Prostate gland (tissue), 2 donors: ENCODE results near the gene MAOA. TPM values are rescaled to one million over a fixed set of nuclear protein-coding genes. Genes with fewer than 3 reads are reported as not detected.
"Not testable (repeated sequence)": the region's sequence is repeated elsewhere in the genome, so short reads cannot be mapped to it uniquely, and the experiment has no call there.

Experiments used
- DNase-seq: peaks from one replicate; pipeline ENCODE4 v3.0.0-alpha.2; 2019; ENCODE audit warnings: low spot score
- H3K27ac ChIP-seq, 2 donors: fragments of 200-600 bp; sonication (generic); 2 replicates each; pipeline ENCODE4 v1.5.1; 2017 to 2019
- H3K27me3 ChIP-seq: fragments of 200-600 bp; sonication (generic); replicated peaks from 2 replicates; pipeline ENCODE4 v1.5.1; 2019; ENCODE audit not compliant: insufficient read depth
- H3K36me3 ChIP-seq, 2 donors: fragments of 200-600 bp; sonication (generic); 1 replicate in 1 of 2; 2 replicates in 1 of 2; pipeline versions ENCODE4 v1.5.1 to v1.8.1; 2017 to 2019
- H3K4me1 ChIP-seq: fragments of 200-600 bp; sonication (generic); replicated peaks from 2 replicates; pipeline ENCODE4 v1.5.1; 2019
- H3K4me3 ChIP-seq, 2 donors: fragments of 200-600 bp; sonication (generic); 2 replicates each; pipeline ENCODE4 v1.5.1; 2017 to 2019
- H3K9me3 ChIP-seq: fragments of 200-600 bp; sonication (generic); 2 replicates; pipeline ENCODE4 v1.5.1; 2017
- CTCF ChIP-seq, 4 experiments: fragments of 200-600 bp in 2 of 4; fragments of 450-650 bp in 2 of 4; sonication (generic) in 2 of 4; IDR thresholded peaks; 1 replicate in 3 of 4; 2 replicates in 1 of 4; pipeline ENCODE4 v1.5.1; 2016 to 2019; ENCODE audit warnings: antibody characterized with exemption in 4 of 4, mild to moderate bottlenecking in 2 of 4, moderate library complexity in 2 of 4
- POLR2A ChIP-seq: fragments of 450-650 bp; IDR thresholded peaks from one replicate; pipeline ENCODE4 v1.6.1; 2016; ENCODE audit warnings: antibody characterized with exemption, mild to moderate bottlenecking
- POLR2AphosphoS5 ChIP-seq: sonication (generic); formaldehyde crosslinking; IDR thresholded peaks from one replicate; pipeline ENCODE4 v1.6.1; 2017; ENCODE audit warnings: antibody characterized with exemption
- WGBS: methylation state at CpG from one replicate; pipeline ENCODE4 v1.1.5; 2018; 5-methylcytosine and 5-hydroxymethylcytosine counted together
- intact Hi-C: fragments of 100-400 bp; cut with DNase I; formaldehyde crosslinking; loops from one replicate; pipeline ENCODE4 v1.14.2; 2022
- total RNA-seq, 2 donors: library from RNA; depleted of rRNA; stranded (reverse); fragments of >200 nt; gene quantifications; one replicate each; pipeline ENCODE4 v1.1.0, GENCODE V29; 2016

Gene MAOA
- total RNA-seq, 2 donors from 2014 or later: 70.7 to 230 TPM

- H3K4me1 ChIP-seq: no peaks in the 10 kb centered on the region
- no peak overlapping the region for H3K27ac ChIP-seq
- no peak overlapping the region for H3K4me3 ChIP-seq
- TF ChIP-seq POLR2A (no peak), POLR2AphosphoS5 (no peak), CTCF (IDR thresholded peaks at IDR 0.05) (no peak)
- DNase-seq: no peak
- H3K27me3 ChIP-seq: no peaks in the 10 kb centered on the region
- 87% methylated on average over 1 of the region's 1 CpG for WGBS
- H3K9me3 ChIP-seq: no peaks in the 10 kb centered on the region
- no peaks in the 10 kb centered on the region for H3K36me3 ChIP-seq
- intact Hi-C loops: no loop called here
Measured at GRCh38 chrX:43720961-43721360, 64.9 kb downstream of the MAOA start.

GRCh38 chrX:43725227-43725626 is 69.1 kb downstream of the MAOA start:
- 96% methylated on average over 5 of the region's 5 CpGs for WGBS
- intact Hi-C loops, DNase-seq: not testable (repeated sequence)

GRCh38 chrX:43727254-43727653 is 71.2 kb downstream of the MAOA start:
- WGBS: no CpG with 5 or more reads among the region's 6 CpGs
- H3K4me3 ChIP-seq, H3K4me1 ChIP-seq, H3K9me3 ChIP-seq, H3K27ac ChIP-seq, DNase-seq, intact Hi-C loops, H3K27me3 ChIP-seq, H3K36me3 ChIP-seq: not testable (repeated sequence)

More at GRCh38 chrX:43725227-43725626, 69.1 kb downstream of the MAOA start:
- not testable (repeated sequence) for H3K36me3 ChIP-seq, H3K4me3 ChIP-seq, H3K27me3 ChIP-seq, H3K9me3 ChIP-seq, H3K4me1 ChIP-seq, H3K27ac ChIP-seq

- H3K27me3 ChIP-seq: no peaks in the 10 kb centered on the region
- intact Hi-C loops: no loop called here
- H3K4me3 ChIP-seq: no peak overlapping the region
- H3K36me3 ChIP-seq: no peaks in the 10 kb centered on the region
- no peak for TF ChIP-seq POLR2A
- TF ChIP-seq CTCF (IDR thresholded peaks at IDR 0.05): no peak
- TF ChIP-seq POLR2AphosphoS5: no peak
- no peak for DNase-seq
- no peaks in the 10 kb centered on the region for H3K4me1 ChIP-seq
- no peaks in the 10 kb centered on the region for H3K9me3 ChIP-seq
- WGBS: 73% methylated on average over 5 of the region's 5 CpGs
- H3K27ac ChIP-seq: no peak overlapping the region
Measured at GRCh38 chrX:43728002-43728401, 71.9 kb downstream of the MAOA start.

GRCh38 chrX:43728966-43729365 is 72.9 kb downstream of the MAOA start:
- intact Hi-C loops: no loop called here
- Histone ChIP-seq H3K4me1 (no peaks in the 10 kb centered on the region), H3K27me3 (no peaks in the 10 kb centered on the region), H3K4me3 (no peak overlapping the region), H3K36me3 (no peaks in the 10 kb centered on the region), H3K27ac (no peak overlapping the region), H3K9me3 (no peaks in the 10 kb centered on the region)
- 95% methylated on average over 1 of the region's 1 CpG for WGBS
- no peak for DNase-seq
- no peak for TF ChIP-seq CTCF (IDR thresholded peaks at IDR 0.05)
- TF ChIP-seq POLR2AphosphoS5: no peak
- TF ChIP-seq POLR2A: no peak

GRCh38 chrX:43731086-43731485 is 75.0 kb downstream of the MAOA start:
- H3K36me3 ChIP-seq: no peaks in the 10 kb centered on the region
- H3K4me3 ChIP-seq: no peak overlapping the region
- no peak for TF ChIP-seq CTCF (IDR thresholded peaks at IDR 0.05)
- TF ChIP-seq POLR2A: no peak
- TF ChIP-seq POLR2AphosphoS5: no peak
- intact Hi-C loops: no loop called here
- H3K4me1 ChIP-seq: no peaks in the 10 kb centered on the region
- H3K9me3 ChIP-seq: no peaks in the 10 kb centered on the region
- no peak overlapping the region for H3K27ac ChIP-seq
- H3K27me3 ChIP-seq: no peaks in the 10 kb centered on the region
- no peak for DNase-seq
- 97% methylated on average over 7 of the region's 7 CpGs for WGBS
